HepG2 (cell line): ENCODE results near the gene EIF3B. TPM values are rescaled to one million over a fixed set of nuclear protein-coding genes. Genes with fewer than 3 reads are reported as not detected.

Experiments
- ATAC-seq: fragments of 200-7000 bp; cut with Tn5 transposase; 3 replicates; pipeline ENCODE4 v1.9.1; 2020; ENCODE audit warnings: mild to moderate bottlenecking, moderate library complexity
- BruUV-seq: library from RNA; stranded (reverse); fragments of 400-500 nt; replicated peaks from 2 replicates; lab custom pipeline; 2021; lab: Mats Ljungman, UMichigan
- CTCF ChIA-PET: fragments of 300-600 bp; formaldehyde crosslinking; extraction: SDS; loops from one replicate; lab custom pipeline; 2021; ENCODE audit warnings: low total read pairs, inconsistent platforms, low intra/inter-chr PET ratio; lab: Yijun Ruan, JAX
- POLR2A ChIA-PET: fragments of 350-600 bp; sonication (Branson Sonifier 250); formaldehyde crosslinking; loops from one replicate; lab custom pipeline; 2020; ENCODE audit warnings: antibody characterized with exemption, inconsistent platforms; lab: Yijun Ruan, JAX
- DNase-seq: peaks from one replicate; pipeline ENCODE4 v3.0.0-alpha.2; 2015; ENCODE audit warnings: low spot score
- FAIRE-seq: peaks from 3 replicates; lab custom pipeline; 2011; peaks lifted over from hg19 to GRCh38; lab: Jason Lieb, UNC
- H2AFZ ChIP-seq: one replicate; pipeline ENCODE4 v1.6.1; 2011; ENCODE audit warnings: low read length, inconsistent platforms
- H3K27ac ChIP-seq: fragments of 300-600 bp; 3 replicates; pipeline ENCODE4 v1.8.0; 2011; ENCODE audit warnings: mixed run types, mild to moderate bottlenecking, mixed read lengths, low read length, inconsistent platforms; ENCODE audit not compliant: insufficient read depth; ENCODE audit errors: extremely low read length
- H3K27me3 ChIP-seq, 2 experiments: fragments of 200-600 bp in 1 of 2; 2 replicates in 1 of 2; 3 replicates in 1 of 2; pipeline versions ENCODE4 v1.6.0 to v1.8.0; 2011; ENCODE audit warnings: low read length in 2 of 2, mild to moderate bottlenecking in 2 of 2, moderate library complexity in 2 of 2, inconsistent platforms in 1 of 2; ENCODE audit not compliant: insufficient read depth in 2 of 2, control insufficient read depth in 1 of 2
- H3K36me3 ChIP-seq, 2 experiments: fragments of 200-600 bp in 1 of 2; replicated peaks in 1 of 2; 2 replicates in 1 of 2; 3 replicates in 1 of 2; pipeline versions ENCODE4 v1.5.1 to v1.8.0; 2011; ENCODE audit warnings: low read length in 2 of 2, inconsistent platforms in 1 of 2; ENCODE audit not compliant: insufficient read depth in 2 of 2, control insufficient read depth in 1 of 2
- H3K4me1 ChIP-seq: 2 replicates; pipeline ENCODE4 v1.5.1; 2012; ENCODE audit warnings: low read length, inconsistent platforms; ENCODE audit not compliant: insufficient read depth
- H3K4me2 ChIP-seq: 2 replicates; pipeline ENCODE4 v1.6.0; 2011; ENCODE audit warnings: low read depth, low read length, inconsistent platforms
- H3K4me3 ChIP-seq, 3 experiments: fragments of 200-600 bp in 1 of 3; sonication (generic), shearing (Covaris generic) in 1 of 3; replicated peaks in 1 of 3; 2 replicates each; pipeline ENCODE4 v1.5.1; 2011 to 2016; ENCODE audit warnings: low read length in 3 of 3, inconsistent platforms in 2 of 3, low read depth in 2 of 3, mild to moderate bottlenecking in 2 of 3, control low read depth in 1 of 3, mixed read lengths in 1 of 3; ENCODE audit not compliant: insufficient read depth in 1 of 3
- H3K79me2 ChIP-seq: one replicate; pipeline ENCODE4 v1.6.1; 2011; ENCODE audit warnings: low read length, inconsistent platforms; ENCODE audit not compliant: insufficient read depth
- H3K9ac ChIP-seq: 2 replicates; pipeline ENCODE4 v1.6.0; 2011; ENCODE audit warnings: mild to moderate bottlenecking, low read depth, low read length, inconsistent platforms; ENCODE audit not compliant: insufficient read depth
- H3K9me3 ChIP-seq: 2 replicates; pipeline ENCODE4 v1.5.1; 2012; ENCODE audit warnings: mild to moderate bottlenecking, low read length
- H4K20me1 ChIP-seq: 2 replicates; pipeline ENCODE4 v1.6.0; 2011; ENCODE audit warnings: inconsistent platforms, mild to moderate bottlenecking, low read length, moderate library complexity; ENCODE audit not compliant: insufficient read depth
- CREB1 ChIP-seq, 2 experiments: fragments of 450-650 bp in 1 of 2; IDR thresholded peaks; 2 replicates each; pipeline ENCODE4 v1.6.1; 2016 to 2017; ENCODE audit warnings: control low read depth in 1 of 2, mild to moderate bottlenecking in 1 of 2, missing compliant biosample characterization in 1 of 2, missing genetic modification characterization in 1 of 2
- RFX3 ChIP-seq: IDR thresholded peaks from 2 replicates; pipeline ENCODE4 v1.6.1; 2016; ENCODE audit warnings: missing biosample characterization, missing genetic modification reagents
- U2AF2 ChIP-seq: fragments of 200-400 bp; formaldehyde crosslinking; IDR thresholded peaks from 2 replicates; pipeline ENCODE4 v1.6.1; 2017; ENCODE audit warnings: low read depth, mild to moderate bottlenecking, low read length
- ZNF260 ChIP-seq: sonication (generic); formaldehyde crosslinking; IDR thresholded peaks from 2 replicates; pipeline ENCODE4 v1.4.0; 2020; ENCODE audit warnings: missing genetic modification reagents, low read depth, mild to moderate bottlenecking, borderline replicate concordance
- ZNF354B ChIP-seq: sonication (generic); formaldehyde crosslinking; IDR thresholded peaks from 2 replicates; pipeline ENCODE4 v1.8.0; 2022; ENCODE audit warnings: mild to moderate bottlenecking, missing genetic modification reagents
- ZNF512B ChIP-seq: sonication (generic); formaldehyde crosslinking; IDR thresholded peaks from 2 replicates; pipeline ENCODE4 v1.5.1; 2020; ENCODE audit warnings: missing genetic modification reagents, mild to moderate bottlenecking, borderline replicate concordance
- ZNF7 ChIP-seq: IDR thresholded peaks from 2 replicates; pipeline ENCODE4 v1.6.1; 2016; ENCODE audit warnings: missing biosample characterization, missing genetic modification reagents
- WGBS: methylation state at CpG from one replicate; pipeline ENCODE4 v1.1.6; 2017; ENCODE audit warnings: low lambda C conversion rate; 5-methylcytosine and 5-hydroxymethylcytosine counted together
- in situ Hi-C: cut with HindIII; loops from 2 replicates; pipeline ENCODE4 v1.10.0; 2017; ENCODE audit warnings: low pct_unique_long_range_greater_than_20kb; ENCODE audit not compliant: extremely low pct_ligation_motif_present
- intact Hi-C: fragments of 100-400 bp; cut with micrococcal nuclease; formaldehyde crosslinking; loops from one replicate; pipeline ENCODE4 v1.10.0; 2022; ENCODE audit not compliant: unreplicated experiment
- polyA plus RNA-seq, 8 experiments: library from polyadenylated mRNA; depleted of rRNA in 3 of 8; stranded (reverse) in 7 of 8; unstranded in 1 of 8; fragments of >200 nt; fragmentation: Illumina TruSeq in 4 of 8; extraction: Trizol in 4 of 8; gene quantifications; 2 replicates each; pipeline versions ENCODE4 v1.2.1 to v1.2.3, GENCODE V29; 2011 to 2016; ENCODE audit warnings: low read depth in 4 of 8, missing spikeins in 1 of 8, mixed read lengths in 1 of 8; ENCODE audit not compliant: insufficient read depth in 1 of 8
- total RNA-seq, 5 experiments: library from RNA; depleted of rRNA; stranded (reverse); fragments of >200 nt; fragmentation: Illumina TruSeq; extraction: Trizol; gene quantifications; 2 replicates each; pipeline ENCODE4 v1.2.3, GENCODE V29; 2016; ENCODE audit warnings: low read depth in 1 of 5
- TF ChIP-seq, protein P1 (sequence below): sonication (generic); formaldehyde crosslinking; IDR thresholded peaks from 2 replicates; pipeline ENCODE4 v1.4.0; 2020; ENCODE audit warnings: missing genetic modification reagents

EIF3B gene
- total and polyA plus RNA-seq, 2 of the 13 experiments (the other 11 are each of a cell fraction or from before 2014, with no cell fraction given), result 92.2 to 241 TPM

GRCh38 chr7:2307690-2308107 lies 46.9 kb upstream of the EIF3B start:
- Histone ChIP-seq H4K20me1 (no peaks in the 10 kb centered on the region), H3K9ac (no peak overlapping the region), H3K4me2 (no peak overlapping the region), H2AFZ (no peak overlapping the region), H3K4me1 (peaks cover 40% of the 10 kb centered on the region), H3K36me3 (peaks cover 3 to 4% of the 10 kb centered on the region in 2 experiments; a peak in 1 of 5 replicates), H3K4me3 (no peak overlapping the region), H3K9me3 (no peaks in the 10 kb centered on the region), H3K27ac (no peak overlapping the region), H3K79me2 (peaks cover 53% of the 10 kb centered on the region), H3K27me3 (no peaks in the 10 kb centered on the region)
- TF ChIP-seq CREB1 (IDR thresholded peaks at IDR 0.05), result no peak
- TF ChIP-seq CREB1 (CRISPR knock-in tag; IDR thresholded peaks at IDR 0.05), result no peak
- TF ChIP-seq RFX3, result no peak
- TF ChIP-seq, protein P1, sequence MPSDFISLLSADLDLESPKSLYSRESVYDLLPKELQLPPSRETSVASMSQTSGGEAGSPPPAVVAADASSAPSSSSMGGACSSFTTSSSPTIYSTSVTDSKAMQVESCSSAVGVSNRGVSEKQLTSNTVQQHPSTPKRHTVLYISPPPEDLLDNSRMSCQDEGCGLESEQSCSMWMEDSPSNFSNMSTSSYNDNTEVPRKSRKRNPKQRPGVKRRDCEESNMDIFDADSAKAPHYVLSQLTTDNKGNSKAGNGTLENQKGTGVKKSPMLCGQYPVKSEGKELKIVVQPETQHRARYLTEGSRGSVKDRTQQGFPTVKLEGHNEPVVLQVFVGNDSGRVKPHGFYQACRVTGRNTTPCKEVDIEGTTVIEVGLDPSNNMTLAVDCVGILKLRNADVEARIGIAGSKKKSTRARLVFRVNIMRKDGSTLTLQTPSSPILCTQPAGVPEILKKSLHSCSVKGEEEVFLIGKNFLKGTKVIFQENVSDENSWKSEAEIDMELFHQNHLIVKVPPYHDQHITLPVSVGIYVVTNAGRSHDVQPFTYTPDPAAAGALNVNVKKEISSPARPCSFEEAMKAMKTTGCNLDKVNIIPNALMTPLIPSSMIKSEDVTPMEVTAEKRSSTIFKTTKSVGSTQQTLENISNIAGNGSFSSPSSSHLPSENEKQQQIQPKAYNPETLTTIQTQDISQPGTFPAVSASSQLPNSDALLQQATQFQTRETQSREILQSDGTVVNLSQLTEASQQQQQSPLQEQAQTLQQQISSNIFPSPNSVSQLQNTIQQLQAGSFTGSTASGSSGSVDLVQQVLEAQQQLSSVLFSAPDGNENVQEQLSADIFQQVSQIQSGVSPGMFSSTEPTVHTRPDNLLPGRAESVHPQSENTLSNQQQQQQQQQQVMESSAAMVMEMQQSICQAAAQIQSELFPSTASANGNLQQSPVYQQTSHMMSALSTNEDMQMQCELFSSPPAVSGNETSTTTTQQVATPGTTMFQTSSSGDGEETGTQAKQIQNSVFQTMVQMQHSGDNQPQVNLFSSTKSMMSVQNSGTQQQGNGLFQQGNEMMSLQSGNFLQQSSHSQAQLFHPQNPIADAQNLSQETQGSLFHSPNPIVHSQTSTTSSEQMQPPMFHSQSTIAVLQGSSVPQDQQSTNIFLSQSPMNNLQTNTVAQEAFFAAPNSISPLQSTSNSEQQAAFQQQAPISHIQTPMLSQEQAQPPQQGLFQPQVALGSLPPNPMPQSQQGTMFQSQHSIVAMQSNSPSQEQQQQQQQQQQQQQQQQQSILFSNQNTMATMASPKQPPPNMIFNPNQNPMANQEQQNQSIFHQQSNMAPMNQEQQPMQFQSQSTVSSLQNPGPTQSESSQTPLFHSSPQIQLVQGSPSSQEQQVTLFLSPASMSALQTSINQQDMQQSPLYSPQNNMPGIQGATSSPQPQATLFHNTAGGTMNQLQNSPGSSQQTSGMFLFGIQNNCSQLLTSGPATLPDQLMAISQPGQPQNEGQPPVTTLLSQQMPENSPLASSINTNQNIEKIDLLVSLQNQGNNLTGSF, result no peak
- TF ChIP-seq U2AF2, result no peak
- no peak for TF ChIP-seq ZNF260 (CRISPR knock-in tag)
- TF ChIP-seq ZNF354B (CRISPR knock-in tag), result no peak
- no peak for TF ChIP-seq ZNF512B (CRISPR knock-in tag)
- TF ChIP-seq ZNF7 (CRISPR knock-in tag), result no peak
- no TSS peak for BruUV-seq
- DNase-seq, result no peak
- in situ Hi-C loops, result loop anchor here (10.0 kb wide), 1 partner anchor 53 kb away; no protein-coding TSS in a partner anchor
- no peak for ATAC-seq
- CTCF ChIA-PET, result no interaction called here
- FAIRE-seq, result no peak
- WGBS, result 91% methylated on average over 7 of the region's 7 CpGs
- POLR2A ChIA-PET, result no interaction called here
- intact Hi-C loops, result no loop called here
